NCI-H2029 (cell line): ENCODE results near the gene PRDM8.

Experiments
- DNase-seq: peaks from one replicate; lab custom pipeline; 2025; lab: John Stamatoyannopoulos, UW

PRDM8 gene

DNA sequence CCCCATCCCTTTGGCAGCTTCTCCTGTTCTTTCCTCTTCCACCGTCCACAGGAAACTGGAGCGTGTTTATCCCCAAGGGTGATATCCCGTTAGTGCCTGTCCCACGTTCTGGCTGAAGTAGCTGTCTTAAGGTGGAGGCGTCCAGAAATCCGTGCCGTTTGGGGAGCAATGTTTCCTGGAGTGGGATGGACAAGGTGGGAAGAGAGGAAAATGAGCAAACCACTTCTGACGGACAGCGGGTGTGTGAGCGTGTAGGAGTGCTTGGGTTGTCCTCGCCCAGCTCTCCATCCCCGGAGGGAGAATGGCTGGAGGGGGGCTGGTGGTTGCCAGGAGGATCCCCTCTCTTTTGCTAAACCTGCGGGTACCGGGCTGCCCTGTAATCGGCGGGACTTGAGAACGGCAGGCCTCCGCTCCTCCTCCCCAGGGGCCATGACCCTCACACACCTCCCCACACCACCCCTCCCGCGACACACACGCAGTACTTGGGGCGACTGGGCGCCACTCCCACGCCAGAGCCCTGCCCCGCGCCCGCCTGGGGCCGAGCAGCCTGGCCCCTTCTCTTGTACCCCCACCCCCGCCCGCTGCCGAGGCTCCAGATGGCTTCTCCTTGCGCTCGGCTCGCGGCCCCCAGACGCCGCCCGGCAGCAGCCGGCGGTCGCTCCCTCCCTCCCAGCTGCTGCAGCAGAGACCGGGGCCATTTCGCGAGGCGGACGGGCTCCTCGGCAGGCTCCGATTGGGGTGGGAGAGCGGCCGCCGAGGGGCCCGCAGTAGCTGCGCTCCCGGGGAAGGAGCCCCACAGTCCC is 13.9 kb upstream of the PRDM8 start:
- no peak for DNase-seq

DNA sequence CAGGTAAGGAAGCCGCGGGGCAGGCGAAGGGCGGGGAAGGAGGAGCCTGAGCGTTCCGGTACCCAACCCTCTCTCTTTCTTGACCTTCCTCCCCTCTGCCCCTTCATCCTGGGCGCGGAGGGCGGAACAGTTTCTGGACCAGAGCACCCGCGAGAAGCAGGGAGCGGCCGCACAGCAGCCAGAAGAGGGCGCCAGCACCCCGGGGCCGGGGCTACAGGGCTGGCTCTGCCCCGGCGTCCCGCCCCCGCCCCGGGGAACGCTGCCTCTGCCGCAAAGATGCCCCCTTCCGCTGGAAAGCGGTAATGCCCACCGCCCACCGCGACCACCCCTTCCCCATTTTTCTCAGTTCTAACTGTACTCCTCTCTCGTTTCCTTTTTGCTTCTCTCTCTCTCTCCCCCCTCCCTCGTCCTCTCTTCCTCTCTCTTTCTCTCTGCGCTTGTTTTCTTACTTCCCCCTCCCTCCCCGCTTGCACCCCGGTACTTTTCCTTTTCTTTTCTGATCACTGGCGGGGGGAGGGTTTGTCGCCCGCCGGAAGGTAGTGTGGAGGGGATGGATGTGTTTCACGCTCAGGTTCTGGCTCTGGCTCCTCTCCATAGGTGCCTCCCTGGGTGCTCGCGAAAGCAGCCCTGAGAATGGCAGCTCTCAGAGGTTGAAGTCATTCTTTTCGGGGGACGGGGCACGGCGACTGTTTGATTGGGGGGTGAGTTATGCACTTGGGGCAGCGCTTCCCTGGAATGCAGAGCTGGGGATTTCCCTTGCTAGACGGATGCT is 13.1 kb upstream of the PRDM8 start:
- no peak for DNase-seq

DNA sequence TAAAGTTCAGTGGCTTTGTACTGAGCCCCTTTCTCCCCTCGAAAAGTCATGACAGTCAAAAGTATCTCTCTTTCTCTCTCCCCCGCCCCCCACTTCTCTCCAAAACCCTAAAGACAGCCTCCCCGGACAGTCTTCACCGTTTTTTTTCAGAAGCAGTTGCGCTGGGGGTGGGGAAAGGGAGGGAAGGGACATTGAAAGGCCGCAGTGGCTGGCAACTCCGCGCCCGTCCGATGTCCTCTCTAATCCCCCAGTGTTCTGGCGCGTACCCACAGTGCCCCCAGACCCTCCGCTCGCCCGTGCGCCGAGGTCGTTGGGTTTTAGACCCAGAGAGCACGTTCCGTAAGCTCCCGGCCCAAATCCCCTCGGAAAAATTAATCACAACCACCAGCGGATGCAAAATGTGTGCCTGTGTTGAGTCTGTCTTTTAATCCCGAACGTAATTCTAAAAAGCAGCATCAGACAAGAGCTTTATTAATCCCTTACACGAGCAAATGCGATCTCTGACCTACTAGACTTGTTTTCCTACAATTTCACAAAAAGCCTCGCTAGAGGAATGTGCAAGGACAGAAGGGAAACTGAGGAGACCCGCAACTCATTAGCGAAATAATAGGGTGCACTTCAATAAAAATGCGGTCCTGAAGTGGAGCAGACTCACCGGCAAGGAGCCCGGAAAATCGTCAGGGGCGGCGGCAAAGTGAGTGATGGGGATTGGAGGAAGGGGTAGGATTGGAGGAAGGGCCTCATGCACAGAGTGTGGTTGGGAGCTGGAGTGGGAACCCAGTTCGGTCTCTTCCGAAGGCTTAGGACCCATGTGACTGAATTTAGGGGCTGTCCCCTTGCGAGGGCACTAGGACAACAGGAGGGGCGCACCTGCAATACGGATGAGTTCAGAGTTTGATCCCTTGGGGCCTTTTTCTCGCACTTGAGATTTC is 12.2 kb upstream of the PRDM8 start:
- no peak for DNase-seq

DNA sequence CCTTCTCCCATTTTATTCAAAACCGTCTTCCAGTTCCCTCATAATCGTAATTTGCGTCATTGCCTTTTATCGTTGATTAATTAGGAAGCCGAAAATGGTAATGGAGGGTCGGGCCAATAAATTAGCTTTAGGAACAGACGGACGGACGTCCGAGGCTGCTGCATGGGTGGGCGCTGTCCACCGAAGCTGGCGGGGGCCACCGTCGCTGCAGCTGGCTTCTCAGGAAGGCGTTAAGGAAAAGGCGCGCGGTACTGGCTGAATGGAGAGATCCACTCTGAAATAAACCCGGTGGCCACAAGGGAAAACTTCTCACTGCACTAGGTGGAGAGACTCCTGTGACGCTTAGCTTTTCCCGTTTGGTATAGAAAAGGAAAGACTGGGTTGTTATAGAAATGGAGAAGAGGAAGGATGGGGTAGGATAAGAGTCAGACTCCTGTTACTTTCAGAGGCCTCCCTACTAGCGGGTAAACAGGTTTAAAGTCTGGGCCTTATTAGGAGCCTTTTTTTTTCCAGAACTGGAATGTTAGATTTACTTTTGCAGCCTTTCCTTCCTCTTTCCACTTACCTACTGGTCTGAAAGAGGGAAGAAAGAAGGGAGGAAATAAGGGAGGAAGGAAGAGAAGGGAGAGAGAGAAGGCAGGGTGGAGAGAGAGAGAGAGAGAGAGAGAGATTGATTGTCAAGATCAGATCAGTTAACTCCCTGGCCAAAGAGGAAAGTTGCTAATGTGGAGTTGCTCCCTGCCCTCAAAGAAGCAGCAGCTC is 11.3 kb upstream of the PRDM8 start:
- DNase-seq, result no peak

DNA sequence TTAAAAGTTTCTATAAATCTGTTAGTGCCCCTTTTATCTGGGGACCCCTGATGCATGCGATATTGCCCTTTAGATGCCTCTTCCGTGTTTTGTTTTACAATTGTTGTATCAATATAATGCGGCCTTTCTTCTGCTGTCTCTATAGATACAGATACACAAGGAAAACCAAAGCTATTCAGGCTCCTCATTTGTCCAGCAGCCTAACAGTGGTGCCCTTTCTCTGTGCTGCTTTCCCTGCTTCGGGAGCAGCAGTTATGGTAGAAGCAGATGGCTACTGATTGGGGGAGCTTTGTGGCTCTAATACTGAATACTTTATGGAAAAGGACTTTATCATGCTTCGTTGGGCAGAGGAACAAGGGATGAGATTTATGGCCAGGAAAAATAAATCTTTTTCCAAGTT is 10.6 kb upstream of the PRDM8 start:
- DNase-seq, result no peak

DNA sequence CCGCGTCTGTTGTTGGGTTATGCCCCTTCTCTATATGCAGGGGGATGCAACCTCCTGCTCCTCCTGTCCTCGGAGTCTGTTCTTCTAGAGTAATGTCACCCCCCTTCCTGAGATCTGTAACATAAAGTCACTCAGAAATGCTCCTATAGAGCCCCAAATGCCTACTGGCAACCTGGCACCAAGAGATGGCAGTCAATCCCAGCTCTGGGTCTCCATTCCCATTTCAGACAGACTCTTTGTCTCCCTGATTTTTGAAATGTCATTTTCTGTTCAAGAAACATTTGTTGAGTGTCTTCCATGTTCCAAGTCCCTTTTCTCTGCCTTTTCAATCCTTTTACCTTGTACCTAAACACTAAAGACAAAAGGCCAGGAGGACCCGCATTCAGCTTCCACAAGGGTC is 9.6 kb upstream of the PRDM8 start:
- DNase-seq, result no peak

DNA sequence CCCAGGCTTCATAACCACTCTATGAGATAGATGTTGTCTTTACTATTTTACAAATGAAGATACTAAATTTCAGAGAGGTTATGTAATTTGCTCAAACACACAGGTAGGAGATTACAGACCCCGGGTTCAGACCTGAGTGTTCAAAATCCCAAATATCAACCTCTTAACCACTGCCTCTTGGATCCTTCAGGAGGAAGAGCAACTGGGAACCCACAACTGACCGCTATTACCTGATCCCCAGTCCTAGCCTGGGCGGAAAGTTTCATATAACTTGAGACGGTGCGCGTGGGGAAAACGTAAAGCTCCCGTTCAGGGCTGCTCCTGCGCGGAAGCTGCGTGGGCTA is 8.9 kb upstream of the PRDM8 start:
- DNase-seq, result no peak

DNA sequence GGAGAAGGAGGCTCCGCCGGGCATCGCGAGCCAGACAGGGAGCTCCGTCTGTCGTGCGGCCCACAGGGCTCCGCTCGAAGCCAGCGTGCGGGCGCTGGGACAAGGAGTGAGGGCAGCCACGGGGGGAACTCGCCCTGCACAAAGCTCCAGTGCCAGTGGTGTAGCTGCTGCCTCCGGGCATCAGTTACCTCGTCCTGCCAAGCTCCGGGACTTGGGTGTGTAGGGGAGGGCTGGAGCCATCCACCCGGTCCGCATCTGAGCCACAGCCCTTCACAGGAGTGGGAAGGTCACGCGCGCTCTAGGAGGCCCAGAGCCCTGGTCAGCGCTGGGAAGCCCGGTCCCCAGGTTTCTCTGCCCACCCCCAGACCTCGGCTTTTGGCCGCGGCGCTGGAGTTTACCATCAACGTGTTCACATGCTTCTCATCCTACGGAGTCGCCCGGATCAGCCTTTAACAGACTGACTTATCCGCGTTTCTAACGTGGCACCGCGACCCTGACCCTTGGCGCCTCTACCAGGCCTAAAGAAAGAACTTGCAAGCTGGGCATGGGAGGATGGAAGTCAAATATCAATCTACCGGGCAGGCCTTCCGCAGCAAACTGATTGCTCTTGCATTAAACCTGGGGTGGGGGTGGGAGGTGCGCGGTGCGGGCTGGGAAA is 8.4 kb upstream of the PRDM8 start:
- DNase-seq, result no peak

DNA sequence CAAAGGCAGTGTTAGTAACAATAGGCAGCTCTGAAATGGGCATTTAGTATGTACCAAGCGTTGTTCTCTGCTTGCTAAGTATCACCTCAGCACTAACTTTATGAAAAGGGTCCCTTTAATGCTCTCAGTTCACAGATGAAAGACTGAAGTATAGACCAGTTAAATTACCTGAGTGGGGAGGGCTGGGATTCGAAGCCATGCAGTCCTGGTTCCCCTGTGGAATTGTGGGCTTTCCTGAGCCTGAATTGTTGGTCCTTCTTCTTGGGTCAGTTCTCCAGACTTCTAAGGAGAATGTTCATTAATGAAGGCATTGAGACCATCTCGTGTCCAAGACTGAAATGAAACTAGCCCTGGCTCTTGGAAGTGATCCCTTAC is 7.7 kb upstream of the PRDM8 start:
- DNase-seq, result no peak

DNA sequence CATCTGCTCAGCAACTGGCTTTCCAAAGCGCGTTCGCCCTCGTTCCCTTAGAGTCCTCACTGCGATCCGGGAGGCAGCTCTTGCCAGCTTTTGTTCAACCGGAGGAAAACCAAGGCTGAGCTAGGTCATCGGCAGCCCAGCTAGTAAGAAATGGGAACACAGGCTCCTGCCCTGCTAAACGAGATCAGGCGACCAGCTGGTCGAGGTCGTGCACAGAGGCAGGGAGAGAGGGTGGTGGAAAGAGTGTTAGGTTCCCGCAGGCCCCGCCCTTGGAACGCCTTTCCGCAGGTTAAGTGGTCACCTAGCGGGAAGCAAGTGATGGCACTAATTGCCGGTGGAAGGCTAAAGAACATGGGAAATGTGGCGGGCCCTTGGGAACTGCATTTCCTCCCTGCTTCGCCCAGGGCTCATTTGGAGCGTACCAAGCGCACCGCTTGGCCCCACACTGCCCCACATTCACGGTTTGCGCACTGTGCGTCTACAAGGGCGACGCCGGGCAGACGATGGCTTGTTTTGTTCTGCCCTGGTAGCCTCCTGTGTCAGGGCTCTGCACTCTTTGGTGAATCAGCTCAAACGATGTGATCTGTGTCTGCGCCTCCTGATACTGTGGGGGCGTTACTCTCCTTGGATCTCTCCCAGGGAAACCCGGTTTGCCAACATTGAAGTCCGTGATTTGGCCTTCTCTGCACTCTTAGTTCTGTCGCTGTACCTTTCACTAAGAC is 7.2 kb upstream of the PRDM8 start:
- no peak for DNase-seq

DNA sequence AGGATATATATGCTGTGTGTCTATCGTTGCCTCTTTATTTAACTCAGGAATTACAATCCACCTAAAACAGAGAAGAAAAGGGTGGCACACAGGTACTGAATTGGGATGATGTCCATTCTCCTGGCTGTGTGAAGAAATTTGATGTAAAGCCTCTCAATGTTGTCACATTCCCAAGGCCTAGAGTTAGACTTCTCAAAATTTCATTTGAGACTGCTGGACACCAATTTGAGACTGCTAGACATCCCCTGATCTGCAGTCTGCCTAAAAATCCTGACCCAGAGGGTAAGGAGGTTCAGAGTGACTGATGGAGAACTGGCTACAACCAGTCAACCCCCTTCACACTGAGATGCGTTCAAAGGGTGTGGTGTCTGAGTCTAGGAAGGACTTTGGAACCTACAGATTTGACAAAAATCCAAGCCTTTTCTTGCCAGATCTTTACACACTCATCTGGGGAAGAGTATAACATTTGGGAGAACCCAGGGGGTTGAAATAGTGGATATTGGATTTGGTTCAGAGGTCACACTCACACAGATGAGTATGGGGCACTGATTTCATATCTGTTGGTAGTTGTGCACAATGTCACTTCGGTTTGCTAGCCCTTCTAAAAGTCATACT is 4.9 kb upstream of the PRDM8 start:
- no peak for DNase-seq

DNA sequence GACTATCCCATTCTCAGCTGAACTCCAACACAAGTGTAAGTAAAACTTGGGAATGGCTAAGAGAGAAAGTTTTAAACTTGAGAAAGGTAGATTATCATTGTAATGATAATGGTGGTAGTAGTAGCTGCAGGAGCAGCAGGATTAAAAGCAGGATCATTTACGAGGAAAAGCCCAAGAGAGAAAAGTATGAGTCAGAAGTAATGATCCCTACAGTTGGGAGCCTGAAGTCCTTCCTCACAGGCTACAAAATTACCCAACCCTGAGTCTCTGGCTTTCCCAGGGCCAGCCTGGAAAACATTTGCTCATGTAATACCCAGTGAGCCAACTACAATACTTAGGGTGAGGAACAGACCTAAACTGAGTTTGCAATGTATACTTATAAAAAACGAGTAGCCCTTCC is 4.4 kb upstream of the PRDM8 start:
- DNase-seq, result no peak

DNA sequence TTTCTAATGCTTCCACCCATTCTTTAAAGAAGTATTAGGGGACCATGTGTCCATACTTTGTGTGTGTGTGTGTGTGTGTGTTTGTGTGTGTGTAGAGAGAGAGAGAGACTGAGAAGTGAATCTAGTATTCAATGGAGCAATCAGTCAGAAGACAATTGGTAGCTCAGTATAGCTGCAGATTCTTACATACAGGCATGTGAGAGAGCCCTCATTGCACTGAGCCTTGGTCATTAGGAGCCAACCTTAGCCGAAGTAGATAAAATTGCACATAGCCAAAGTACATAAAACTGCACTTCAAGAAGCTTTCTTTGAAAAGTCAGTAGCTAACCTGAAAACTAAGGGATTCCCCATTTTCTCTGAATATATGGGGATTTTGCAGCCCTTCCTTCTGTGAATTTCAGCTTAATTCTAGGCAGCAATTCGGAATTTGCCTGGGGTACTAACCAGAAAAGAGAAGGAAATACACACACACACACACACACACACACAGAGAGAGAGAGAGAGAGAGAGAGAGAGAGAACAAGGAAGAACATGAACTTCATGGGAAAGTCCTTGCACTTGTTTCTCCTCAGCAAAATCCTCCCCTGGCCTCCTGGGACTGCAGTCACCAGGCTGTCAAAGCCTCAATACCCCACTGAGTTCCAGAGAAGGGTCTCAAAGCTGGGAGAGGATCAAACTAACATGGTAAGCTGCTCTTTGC is 1.7 kb upstream of the PRDM8 start:
- no peak for DNase-seq

DNA sequence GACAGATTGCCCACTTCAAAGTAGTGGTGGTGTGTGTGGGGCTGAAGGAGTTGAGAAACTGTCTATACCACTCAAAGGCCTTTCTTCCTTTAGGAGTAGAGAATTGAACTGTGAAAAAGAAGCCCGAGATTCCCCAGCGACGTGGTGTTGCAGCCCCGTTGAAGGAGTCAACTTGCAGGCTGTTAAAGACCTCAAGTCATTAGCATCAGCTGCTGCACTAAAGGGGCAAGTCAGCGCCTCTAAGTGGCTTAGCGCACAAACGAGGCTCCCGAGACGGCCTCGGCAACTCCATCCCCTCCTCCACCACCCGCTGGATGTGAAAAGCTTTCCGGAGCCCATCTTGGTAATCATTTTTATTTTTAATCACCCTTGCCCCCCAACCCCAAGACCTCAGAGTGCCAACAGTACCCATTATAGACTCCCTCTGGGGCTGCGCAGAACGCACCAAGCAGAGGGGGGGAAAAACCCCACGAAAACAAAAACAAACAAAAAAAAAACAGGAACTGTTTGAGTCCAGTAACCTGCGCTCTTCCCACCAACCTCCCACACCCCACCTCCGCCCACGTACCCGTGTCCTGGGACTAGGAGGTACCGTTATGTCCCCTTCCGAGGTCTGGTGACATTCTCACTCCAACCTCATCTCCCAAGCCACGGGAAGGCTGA is 913 bp upstream of the PRDM8 start:
- DNase-seq, result no peak

DNA sequence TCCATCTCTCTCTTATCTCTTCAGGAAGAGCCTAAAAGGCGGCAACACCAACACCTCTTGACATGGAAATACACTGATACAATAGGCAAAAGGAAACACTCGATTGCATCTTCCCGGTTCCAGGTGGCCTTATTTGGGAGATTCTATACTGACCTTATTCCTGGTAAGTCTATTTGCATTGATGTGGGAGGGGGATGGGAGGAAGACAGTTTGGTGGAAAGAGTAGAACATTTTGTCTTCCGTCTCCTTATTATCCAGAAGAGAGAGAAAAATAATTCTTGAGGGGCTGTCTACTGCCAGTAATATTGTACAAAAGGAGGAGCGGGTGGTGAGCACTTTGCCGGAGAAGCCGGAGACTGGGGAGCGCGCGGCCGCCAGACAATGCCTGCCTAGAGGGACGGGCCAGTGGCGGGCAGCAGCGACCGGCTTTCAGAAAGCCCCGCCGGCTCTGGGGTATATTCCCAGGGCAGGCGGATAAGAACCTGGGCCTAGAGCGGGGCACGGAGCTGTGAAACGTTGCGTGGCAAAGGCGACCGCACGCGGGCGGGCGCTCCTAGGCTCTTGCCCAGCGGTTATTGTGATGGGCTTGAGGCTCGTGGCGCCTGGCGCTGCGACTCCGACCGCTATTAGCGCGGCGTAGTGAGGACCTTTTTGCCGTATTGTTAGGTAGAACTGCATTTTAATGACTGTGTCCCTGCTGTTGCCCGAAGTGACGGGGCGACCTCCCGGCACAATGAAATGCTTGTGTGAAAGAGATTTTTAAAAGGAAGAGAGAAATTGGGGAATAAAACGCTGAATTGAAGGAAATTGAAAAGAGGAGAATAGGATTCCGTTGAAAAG is 518 bp downstream of the PRDM8 start:
- no peak for DNase-seq

DNA sequence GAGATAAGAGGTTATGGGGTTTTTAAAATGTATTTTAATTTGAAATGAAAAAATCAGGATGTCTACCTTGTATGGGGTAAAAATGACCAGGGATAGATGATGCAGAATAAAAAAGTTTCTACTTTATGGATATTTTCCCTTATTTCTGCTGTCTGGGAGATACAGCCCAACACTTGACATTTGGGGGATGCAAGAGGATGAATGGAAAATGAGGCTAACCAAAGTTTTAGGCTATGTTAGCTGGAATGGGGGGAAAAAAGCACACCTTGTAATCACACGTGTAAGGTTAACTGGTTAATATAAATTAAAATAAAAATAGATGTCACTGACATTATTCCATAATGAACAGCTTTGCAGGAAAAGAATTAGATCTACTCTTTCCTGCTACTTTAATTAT is 1.1 kb downstream of the PRDM8 start:
- no peak for DNase-seq

DNA sequence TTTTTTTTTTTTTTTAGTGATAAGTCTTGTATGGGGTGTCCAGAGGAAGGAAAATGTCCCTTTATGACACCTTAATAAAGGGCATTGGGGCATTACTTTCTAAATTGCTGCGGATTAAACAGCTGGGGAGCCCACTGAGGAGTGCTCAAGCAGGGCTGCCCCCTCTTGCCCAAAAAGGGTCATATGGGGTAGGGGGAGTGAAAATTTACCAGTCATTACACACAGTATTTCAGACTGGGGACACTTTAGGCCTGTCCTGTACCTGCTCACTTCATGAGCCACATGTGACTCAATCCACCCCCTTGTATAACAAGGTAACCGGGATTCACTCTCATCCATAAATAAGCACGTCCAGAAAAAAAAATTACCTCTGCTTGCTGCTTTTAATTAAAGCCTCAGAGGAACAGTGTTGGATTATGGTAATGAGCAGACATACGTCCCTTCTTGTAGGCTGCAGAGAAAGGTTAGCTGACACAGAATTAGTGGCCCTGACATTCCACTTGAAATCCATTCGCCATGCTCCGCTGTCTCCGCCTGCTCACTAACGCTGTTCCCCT is 1.8 kb downstream of the PRDM8 start:
- no peak for DNase-seq

DNA sequence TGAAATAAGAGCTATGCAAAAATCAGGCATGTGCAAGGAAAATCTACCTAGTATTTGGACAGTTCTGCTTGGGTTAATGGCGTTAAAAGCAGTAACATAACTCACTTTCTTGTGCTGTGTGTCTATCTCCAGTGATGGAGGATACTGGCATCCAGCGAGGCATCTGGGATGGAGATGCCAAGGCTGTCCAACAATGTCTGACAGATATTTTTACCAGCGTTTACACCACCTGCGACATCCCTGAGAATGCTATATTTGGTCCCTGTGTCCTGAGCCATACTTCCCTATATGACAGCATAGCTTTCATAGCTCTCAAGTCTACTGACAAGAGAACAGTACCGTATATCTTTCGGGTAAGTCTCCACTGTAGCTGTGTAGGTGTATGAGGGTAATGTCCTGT is 2.6 kb downstream of the PRDM8 start:
- DNase-seq, result no peak
